SK-N-DZ (cell line): ENCODE results near the gene WIPF1.
A peak's percentile ranks its signal among the peaks of the same experiment; 100 is the strongest.

Experiments
- DNase-seq: peaks from one replicate; pipeline ENCODE4 v3.0.0-alpha.2; 2015; ENCODE audit warnings: low spot score

WIPF1 gene

GRCh38 chr2:174595116-174595809 is 2.3 kb downstream of the WIPF1 start:
- DNase-seq: no peak

GRCh38 chr2:174594456-174594855 is 3.1 kb downstream of the WIPF1 start:
- DNase-seq: no peak

- DNase-seq: no peak
Observed at GRCh38 chr2:174593574-174594203, 3.9 kb downstream of the WIPF1 start.

GRCh38 chr2:174593041-174593440 is 4.6 kb downstream of the WIPF1 start:
- DNase-seq: no peak

- DNase-seq: no peak
Observed at GRCh38 chr2:174591740-174592139, 5.9 kb downstream of the WIPF1 start.

- DNase-seq: peak; percentile 12
Observed at GRCh38 chr2:174590928-174591648, 6.5 kb downstream of the WIPF1 start.

GRCh38 chr2:174590346-174590745 is 7.3 kb downstream of the WIPF1 start:
- no peak for DNase-seq

GRCh38 chr2:174589334-174589733 is 8.3 kb downstream of the WIPF1 start:
- DNase-seq: no peak

GRCh38 chr2:174588463-174588862 is 9.1 kb downstream of the WIPF1 start:
- no peak for DNase-seq

GRCh38 chr2:174587579-174587978 is 10.0 kb downstream of the WIPF1 start:
- no peak for DNase-seq

- DNase-seq: no peak
Observed at GRCh38 chr2:174586418-174587295, 10.9 kb downstream of the WIPF1 start.

- no peak for DNase-seq
Observed at GRCh38 chr2:174585657-174586252, 11.8 kb downstream of the WIPF1 start.

GRCh38 chr2:174585146-174585545 is 12.5 kb downstream of the WIPF1 start:
- DNase-seq: no peak

- DNase-seq: no peak
Observed at GRCh38 chr2:174581491-174581890, 16.1 kb downstream of the WIPF1 start.

GRCh38 chr2:174580951-174581350 is 16.7 kb downstream of the WIPF1 start:
- no peak for DNase-seq

GRCh38 chr2:174577967-174578589 is 19.5 kb downstream of the WIPF1 start:
- peak; percentile 16 for DNase-seq

GRCh38 chr2:174575124-174575776 is 22.4 kb downstream of the WIPF1 start:
- no peak for DNase-seq

GRCh38 chr2:174574657-174575056 is 22.9 kb downstream of the WIPF1 start:
- no peak for DNase-seq

- no peak for DNase-seq
Observed at GRCh38 chr2:174573621-174574081, 24.0 kb downstream of the WIPF1 start.

GRCh38 chr2:174572556-174572955 is 25.0 kb downstream of the WIPF1 start:
- no peak for DNase-seq
